Measurements from ENCODE around the gene LSS.

DNA sequence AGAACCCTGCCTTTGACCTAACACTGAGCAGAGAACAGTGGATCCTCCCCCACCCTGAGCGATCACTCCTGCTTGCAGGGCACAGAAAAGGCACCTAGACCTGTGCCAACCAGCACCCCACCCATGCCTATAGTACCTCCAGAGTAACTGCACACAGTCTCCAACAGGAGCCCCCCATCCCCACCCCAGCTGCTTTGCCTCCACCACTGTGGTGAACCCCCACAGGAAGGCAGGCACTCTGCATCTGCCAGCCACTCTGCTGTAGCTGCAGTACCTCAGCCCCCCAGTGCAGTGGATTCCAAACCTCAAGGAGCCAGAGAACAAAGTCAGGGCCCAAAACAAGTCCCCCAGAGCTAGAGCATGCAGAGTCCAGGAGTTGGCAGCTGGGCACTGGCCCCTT is 55.0 kb downstream of the LSS start:
- no peak for TF ChIP-seq SIRT6 (IDR thresholded peaks at IDR 0.05; ENCODE audit: low read length)
- TF ChIP-seq ZNF274 (IDR thresholded peaks at IDR 0.05; ENCODE audit: borderline replicate concordance, extremely low read depth, low read length) = no peak
- TF ChIP-seq, protein P1, sequence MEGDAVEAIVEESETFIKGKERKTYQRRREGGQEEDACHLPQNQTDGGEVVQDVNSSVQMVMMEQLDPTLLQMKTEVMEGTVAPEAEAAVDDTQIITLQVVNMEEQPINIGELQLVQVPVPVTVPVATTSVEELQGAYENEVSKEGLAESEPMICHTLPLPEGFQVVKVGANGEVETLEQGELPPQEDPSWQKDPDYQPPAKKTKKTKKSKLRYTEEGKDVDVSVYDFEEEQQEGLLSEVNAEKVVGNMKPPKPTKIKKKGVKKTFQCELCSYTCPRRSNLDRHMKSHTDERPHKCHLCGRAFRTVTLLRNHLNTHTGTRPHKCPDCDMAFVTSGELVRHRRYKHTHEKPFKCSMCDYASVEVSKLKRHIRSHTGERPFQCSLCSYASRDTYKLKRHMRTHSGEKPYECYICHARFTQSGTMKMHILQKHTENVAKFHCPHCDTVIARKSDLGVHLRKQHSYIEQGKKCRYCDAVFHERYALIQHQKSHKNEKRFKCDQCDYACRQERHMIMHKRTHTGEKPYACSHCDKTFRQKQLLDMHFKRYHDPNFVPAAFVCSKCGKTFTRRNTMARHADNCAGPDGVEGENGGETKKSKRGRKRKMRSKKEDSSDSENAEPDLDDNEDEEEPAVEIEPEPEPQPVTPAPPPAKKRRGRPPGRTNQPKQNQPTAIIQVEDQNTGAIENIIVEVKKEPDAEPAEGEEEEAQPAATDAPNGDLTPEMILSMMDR (IDR thresholded peaks at IDR 0.05; ENCODE audit: control extremely low read depth in 1 of 3, insufficient read depth in 1 of 3, low read depth in 1 of 3, low read length in 3 of 3) = no peak
- TF ChIP-seq NRF1 (IDR thresholded peaks at IDR 0.05; ENCODE audit: low read depth, low read length) = no peak
- no peak for TF ChIP-seq CREB1 (IDR thresholded peaks at IDR 0.05)
- no peak for TF ChIP-seq MAFK (IDR thresholded peaks at IDR 0.05; ENCODE audit: low read depth, low read length)
- no peak for TF ChIP-seq CEBPB (IDR thresholded peaks at IDR 0.05; ENCODE audit: low read depth, low read length)
- TF ChIP-seq EZH2 (IDR thresholded peaks at IDR 0.05; ENCODE audit: low read depth, low read length, severe bottlenecking) = no peak
- TF ChIP-seq POLR2A (IDR thresholded peaks at IDR 0.05; ENCODE audit: control extremely low read depth in 1 of 2, low read depth in 2 of 2, low read length in 2 of 2) = no peak
- no peak for TF ChIP-seq RAD21 (IDR thresholded peaks at IDR 0.05 in 1 of 2, conservative IDR thresholded peaks at IDR 0.05 in 1 of 2; ENCODE audit: low read depth in 2 of 2, low read length in 2 of 2)
- no peak for TF ChIP-seq CHD2 (IDR thresholded peaks at IDR 0.05; ENCODE audit: low read length)
- TF ChIP-seq, protein P2, sequence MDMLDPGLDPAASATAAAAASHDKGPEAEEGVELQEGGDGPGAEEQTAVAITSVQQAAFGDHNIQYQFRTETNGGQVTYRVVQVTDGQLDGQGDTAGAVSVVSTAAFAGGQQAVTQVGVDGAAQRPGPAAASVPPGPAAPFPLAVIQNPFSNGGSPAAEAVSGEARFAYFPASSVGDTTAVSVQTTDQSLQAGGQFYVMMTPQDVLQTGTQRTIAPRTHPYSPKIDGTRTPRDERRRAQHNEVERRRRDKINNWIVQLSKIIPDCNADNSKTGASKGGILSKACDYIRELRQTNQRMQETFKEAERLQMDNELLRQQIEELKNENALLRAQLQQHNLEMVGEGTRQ (IDR thresholded peaks at IDR 0.05; ENCODE audit: low read length) = no peak
- no peak for TF ChIP-seq POLR2AphosphoS5 (IDR thresholded peaks at IDR 0.05; ENCODE audit: low read depth, low read length)
- no peak for TF ChIP-seq JUN (IDR thresholded peaks at IDR 0.05; ENCODE audit: low read depth, low read length)

Data from H1 (cell line).